Smooth muscle cell (in vitro differentiated cells): ENCODE results near the gene FERMT1. TPM values are rescaled to one million over a fixed set of nuclear protein-coding genes. Genes with fewer than 3 reads are reported as not detected.

ENCODE experiments used
- DNase-seq: peaks from one replicate; lab custom pipeline; 2025; ENCODE audit not compliant: unreplicated experiment; lab: John Stamatoyannopoulos, UW
- H2AFZ ChIP-seq: fragments of 200-600 bp; sonication (generic); 2 replicates; pipeline ENCODE4 v1.6.0; 2016; ENCODE audit warnings: antibody characterized with exemption, low read depth, mild to moderate bottlenecking
- H3F3A ChIP-seq: fragments of 200-600 bp; sonication (generic); 2 replicates; pipeline ENCODE4 v1.6.0; 2017; ENCODE audit warnings: antibody characterized with exemption, low read depth
- H3K27ac ChIP-seq: fragments of 200-600 bp; sonication (generic); 2 replicates; pipeline ENCODE4 v1.5.1; 2016; ENCODE audit warnings: low read depth, mild to moderate bottlenecking
- H3K27me3 ChIP-seq: fragments of 200-600 bp; sonication (generic); 2 replicates; pipeline ENCODE4 v1.6.1; 2016; ENCODE audit warnings: low read depth, mild to moderate bottlenecking
- H3K36me3 ChIP-seq: fragments of 200-600 bp; sonication (generic); 2 replicates; pipeline ENCODE4 v1.5.1; 2016; ENCODE audit warnings: low read depth
- H3K4me1 ChIP-seq: fragments of 200-600 bp; sonication (generic); 2 replicates; pipeline ENCODE4 v1.5.1; 2016; ENCODE audit warnings: low read depth
- H3K4me2 ChIP-seq: fragments of 200-600 bp; sonication (generic); 2 replicates; pipeline ENCODE4 v1.6.0; 2016; ENCODE audit warnings: mild to moderate bottlenecking
- H3K4me3 ChIP-seq: fragments of 200-600 bp; sonication (generic); 2 replicates; pipeline ENCODE4 v1.5.1; 2016; ENCODE audit warnings: mild to moderate bottlenecking
- H3K79me2 ChIP-seq: fragments of 200-600 bp; sonication (generic); 2 replicates; pipeline ENCODE4 v1.6.0; 2016; ENCODE audit warnings: low read depth, mild to moderate bottlenecking
- H3K9ac ChIP-seq: fragments of 200-600 bp; sonication (generic); 2 replicates; pipeline ENCODE4 v1.6.0; 2016; ENCODE audit warnings: low read depth
- H3K9me3 ChIP-seq: fragments of 200-600 bp; sonication (generic); replicated peaks from 2 replicates; pipeline ENCODE4 v1.5.1; 2016; ENCODE audit warnings: low read depth
- H4K20me1 ChIP-seq: fragments of 200-600 bp; sonication (generic); 2 replicates; pipeline ENCODE4 v1.6.0; 2016; ENCODE audit warnings: low read depth
- WGBS: methylation state at CpG from one replicate; pipeline ENCODE4 v1.1.7; 2016; ENCODE audit warnings: low lambda C conversion rate; 5-methylcytosine and 5-hydroxymethylcytosine counted together
- polyA plus RNA-seq: library from polyadenylated mRNA; unstranded; fragments of >200 nt; fragmentation: Nextera tagmentation; extraction: Ambion mirVana; gene quantifications from 2 replicates; pipeline ENCODE4 v1.2.1, GENCODE V29; 2016
- total RNA-seq: library from RNA; depleted of rRNA; stranded (reverse); fragments of >200 nt; gene quantifications from 2 replicates; pipeline ENCODE4 v1.2.3, GENCODE V29; 2014
- TF ChIP-seq, protein P1 (sequence below): fragments of 200-600 bp; sonication (generic); IDR thresholded peaks from 2 replicates; pipeline ENCODE4 v1.5.1; 2017; ENCODE audit warnings: borderline replicate concordance, mild to moderate bottlenecking, antibody characterized with exemption; ENCODE audit not compliant: insufficient read depth, poor library complexity, severe bottlenecking

FERMT1 gene
- total and polyA plus RNA-seq, 2 experiments from 2014 or later, result 0.79 to 13.8 TPM

DNA sequence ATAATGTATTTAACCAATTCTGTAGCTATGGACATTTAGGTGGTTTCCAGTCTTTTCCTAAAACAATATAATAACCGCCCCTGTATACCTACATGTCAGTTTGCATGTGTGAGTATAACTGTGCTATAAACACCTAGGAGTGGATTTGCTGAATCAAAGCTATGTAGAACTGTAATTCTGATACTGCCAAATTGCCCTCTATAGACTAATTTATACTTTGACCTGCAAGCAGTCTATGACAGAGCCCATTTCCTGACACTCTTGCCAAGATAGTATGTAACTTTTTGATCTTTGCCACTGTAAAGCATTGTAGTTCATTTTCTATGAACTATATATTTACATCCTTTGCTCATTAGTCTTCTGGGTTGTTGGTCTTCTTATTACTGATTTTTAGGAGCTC lies 19.5 kb downstream of the FERMT1 start:
- H3K79me2 ChIP-seq, result no peaks in the 10 kb centered on the region
- no peak overlapping the region for H3K27ac ChIP-seq
- no peaks in the 10 kb centered on the region for H3K36me3 ChIP-seq
- no peaks in the 10 kb centered on the region for H3K9me3 ChIP-seq
- H3K4me3 ChIP-seq, result no peak overlapping the region
- no peaks in the 10 kb centered on the region for H4K20me1 ChIP-seq
- H2AFZ ChIP-seq, result no peak overlapping the region
- DNase-seq, result no peak
- H3K9ac ChIP-seq, result no peak overlapping the region
- H3F3A ChIP-seq, result no peaks in the 10 kb centered on the region
- H3K4me1 ChIP-seq, result no peaks in the 10 kb centered on the region
- H3K4me2 ChIP-seq, result no peak overlapping the region
- TF ChIP-seq, protein P1, sequence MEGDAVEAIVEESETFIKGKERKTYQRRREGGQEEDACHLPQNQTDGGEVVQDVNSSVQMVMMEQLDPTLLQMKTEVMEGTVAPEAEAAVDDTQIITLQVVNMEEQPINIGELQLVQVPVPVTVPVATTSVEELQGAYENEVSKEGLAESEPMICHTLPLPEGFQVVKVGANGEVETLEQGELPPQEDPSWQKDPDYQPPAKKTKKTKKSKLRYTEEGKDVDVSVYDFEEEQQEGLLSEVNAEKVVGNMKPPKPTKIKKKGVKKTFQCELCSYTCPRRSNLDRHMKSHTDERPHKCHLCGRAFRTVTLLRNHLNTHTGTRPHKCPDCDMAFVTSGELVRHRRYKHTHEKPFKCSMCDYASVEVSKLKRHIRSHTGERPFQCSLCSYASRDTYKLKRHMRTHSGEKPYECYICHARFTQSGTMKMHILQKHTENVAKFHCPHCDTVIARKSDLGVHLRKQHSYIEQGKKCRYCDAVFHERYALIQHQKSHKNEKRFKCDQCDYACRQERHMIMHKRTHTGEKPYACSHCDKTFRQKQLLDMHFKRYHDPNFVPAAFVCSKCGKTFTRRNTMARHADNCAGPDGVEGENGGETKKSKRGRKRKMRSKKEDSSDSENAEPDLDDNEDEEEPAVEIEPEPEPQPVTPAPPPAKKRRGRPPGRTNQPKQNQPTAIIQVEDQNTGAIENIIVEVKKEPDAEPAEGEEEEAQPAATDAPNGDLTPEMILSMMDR, result no peak
- H3K27me3 ChIP-seq, result no peaks in the 10 kb centered on the region
- 100% methylated on average over 1 of the region's 1 CpG for WGBS

DNA sequence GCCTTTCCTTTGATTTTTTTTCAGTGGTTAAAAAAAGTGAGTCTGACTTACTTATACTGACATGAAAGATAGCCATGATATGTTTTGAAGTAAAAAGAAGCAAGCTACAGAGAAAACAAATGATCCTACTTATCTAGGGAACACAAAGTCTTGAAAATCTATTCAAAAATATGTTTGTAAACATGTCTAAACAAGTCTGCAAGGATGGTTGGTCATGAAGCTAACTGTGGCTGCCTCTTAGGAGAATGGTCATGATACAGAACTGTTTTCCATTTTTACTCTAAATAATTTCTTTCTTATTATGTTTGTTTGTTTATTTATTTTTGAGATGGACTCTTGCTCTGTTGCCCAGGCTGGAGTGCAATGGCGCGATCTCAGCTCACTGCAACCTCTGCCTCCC lies 21.5 kb downstream of the FERMT1 start:
- Histone ChIP-seq H3K9ac (no peak overlapping the region), H3K36me3 (no peaks in the 10 kb centered on the region), H3K4me2 (no peak overlapping the region), H4K20me1 (no peaks in the 10 kb centered on the region), H3K79me2 (no peaks in the 10 kb centered on the region), H3K27me3 (no peaks in the 10 kb centered on the region), H3K27ac (peak overlapping the region; percentile 22), H3K4me3 (no peak overlapping the region), H3F3A (no peaks in the 10 kb centered on the region), H3K4me1 (no peaks in the 10 kb centered on the region), H2AFZ (peak overlapping the region; percentile 26), H3K9me3 (no peaks in the 10 kb centered on the region)
- no peak for DNase-seq
- WGBS, result 97% methylated on average over 2 of the region's 2 CpGs
- TF ChIP-seq, protein P1, result no peak

DNA sequence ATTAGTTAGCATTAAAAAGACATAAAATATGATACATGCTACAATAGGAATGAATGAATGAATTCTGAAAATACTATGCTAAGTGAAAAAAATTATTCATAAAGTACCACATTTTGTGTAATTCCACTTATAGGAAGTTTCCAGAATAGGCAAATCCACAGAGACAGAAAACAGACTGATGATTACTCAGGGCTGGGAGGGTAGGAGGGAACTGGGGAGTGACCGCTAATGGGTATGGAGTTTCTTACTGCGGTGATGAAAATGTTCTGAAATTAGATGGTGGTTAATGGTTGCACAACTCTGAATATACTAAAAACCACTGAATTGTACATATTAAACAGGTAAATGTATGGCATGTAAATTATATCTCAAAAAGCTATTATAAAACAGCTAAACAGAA lies 22.6 kb downstream of the FERMT1 start:
- TF ChIP-seq, protein P1, result no peak

GRCh38 chr20:6099819-6100218 lies 23.0 kb downstream of the FERMT1 start:
- DNase-seq, result no peak
- H4K20me1 ChIP-seq, result no peaks in the 10 kb centered on the region
- no peaks in the 10 kb centered on the region for H3F3A ChIP-seq
- no peak overlapping the region for H3K4me2 ChIP-seq
- no peaks in the 10 kb centered on the region for H3K4me1 ChIP-seq
- H3K27me3 ChIP-seq, result no peaks in the 10 kb centered on the region
- H3K9ac ChIP-seq, result no peak overlapping the region
- H2AFZ ChIP-seq, result no peak overlapping the region
- no peaks in the 10 kb centered on the region for H3K79me2 ChIP-seq
- no peak overlapping the region for H3K4me3 ChIP-seq
- TF ChIP-seq, protein P1, result no peak
- H3K9me3 ChIP-seq, result no peaks in the 10 kb centered on the region
- no peaks in the 10 kb centered on the region for H3K36me3 ChIP-seq
- H3K27ac ChIP-seq, result no peak overlapping the region

More for the DNA sequence above, 22.6 kb downstream of the FERMT1 start:
- Histone ChIP-seq H3K36me3 (no peaks in the 10 kb centered on the region), H2AFZ (no peak overlapping the region), H3K27me3 (no peaks in the 10 kb centered on the region), H3K4me3 (no peak overlapping the region), H3K9ac (no peak overlapping the region), H3K4me1 (no peaks in the 10 kb centered on the region), H3K79me2 (no peaks in the 10 kb centered on the region), H3K4me2 (no peak overlapping the region), H3K9me3 (no peaks in the 10 kb centered on the region), H3F3A (no peaks in the 10 kb centered on the region), H3K27ac (no peak overlapping the region), H4K20me1 (no peaks in the 10 kb centered on the region)
- WGBS, result 77% methylated on average over 2 of the region's 2 CpGs
- no peak for DNase-seq
